ENCODE results near the gene CDHR3. TPM values are rescaled to one million over a fixed set of nuclear protein-coding genes. Genes with fewer than 3 reads are reported as not detected.

CDHR3 gene
- total and polyA plus RNA-seq, 4 experiments from 2014 or later = 1.3 to 12.1 (median 6.7) TPM

- Mint-ChIP-seq H3K4me3 (peak overlapping the region in 6 of 8 donors; percentile 5 to 77 (median 46)), H3K27ac (peak overlapping the region; percentile 85 to 99 (median 98)), H3K4me1 (peaks cover 37 to 66% (median 48%) of the 10 kb centered on the region in 4 donors), H3K27me3 (no peaks in the 10 kb centered on the region), H3K9me3 (peaks cover 0 to 3% (median 0%) of the 10 kb centered on the region in 8 donors), H3K36me3 (no peaks in the 10 kb centered on the region)
- no peak for DNase-seq
- H3K27me3 ChIP-seq (ENCODE audit: insufficient read depth, low read length) = no peaks in the 10 kb centered on the region
- intact Hi-C loops (cut with micrococcal nuclease) = loop anchor here (5.0 kb wide), 1 partner anchor 1011 kb away; the partner anchor contains the start of gene KMT2E
- CTCF ChIA-PET (ENCODE audit: partially characterized antibody) = interaction anchor here (0.7 to 8.6 kb wide), 8 partner anchors 14 to 367 kb away, joined by 3 to 109 read pairs (median 8); no protein-coding TSS in a partner anchor
- H3K4me1 ChIP-seq (ENCODE audit: insufficient read depth, low read length) = peaks cover 50% of the 10 kb centered on the region
- no peak overlapping the region for H3K4me3 ChIP-seq (ENCODE audit: low read length in 2 of 2)
- H3K27ac ChIP-seq (ENCODE audit: low read depth, low read length) = no peak overlapping the region
- H3K36me3 ChIP-seq (ENCODE audit: insufficient read depth, low read length) = no peaks in the 10 kb centered on the region
- POLR2A ChIA-PET (ENCODE audit: partially characterized antibody) = interaction anchor here (0.8 to 5.0 kb wide), 18 partner anchors 7 to 1146 kb away, joined by 3 to 30 read pairs (median 9); partner anchors contain the start of genes HBP1 and SYPL1
- no peaks in the 10 kb centered on the region for H3K9me3 ChIP-seq (ENCODE audit: control insufficient read depth in 1 of 2, low read length in 2 of 2)
These were observed 60.6 kb downstream of the CDHR3 start for GRCh38 chr7:106023369-106024322.

- POLR2A ChIA-PET (ENCODE audit: partially characterized antibody) = interaction anchor here (0.6 to 2.0 kb wide), 3 partner anchors 8 to 348 kb away, joined by 3 to 9 read pairs (median 5); no protein-coding TSS in a partner anchor
- CTCF ChIA-PET (ENCODE audit: partially characterized antibody) = interaction anchor here (1.5 to 8.6 kb wide), 7 partner anchors 9 to 369 kb away, joined by 4 to 109 read pairs (median 5); no protein-coding TSS in a partner anchor
These were observed 63.0 kb downstream of the CDHR3 start for GRCh38 chr7:106026101-106026500.

DNA sequence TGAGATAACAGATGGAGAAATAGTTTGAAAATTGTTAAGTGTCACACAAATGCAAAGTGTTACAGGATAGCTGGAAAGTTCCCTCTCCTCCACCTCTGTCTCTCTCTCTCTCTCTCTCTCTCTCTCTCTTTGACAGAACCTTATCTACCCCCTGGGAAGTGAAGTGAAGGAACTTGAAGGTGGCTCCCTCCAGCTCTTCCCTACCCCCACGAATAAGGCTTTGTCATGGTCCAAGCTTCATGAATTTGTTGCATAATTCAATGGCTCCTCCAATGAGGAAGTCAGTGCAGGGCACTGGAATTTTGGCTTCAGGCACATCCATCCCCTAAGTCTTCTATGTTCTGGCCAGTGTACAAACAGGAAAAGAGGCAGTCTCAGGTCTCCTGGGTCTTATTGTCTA is 66.4 kb downstream of the CDHR3 start:
- H3K27ac Mint-ChIP-seq = no peak overlapping the region

More at GRCh38 chr7:106026101-106026500, 63.0 kb downstream of the CDHR3 start:
- no peaks in the 10 kb centered on the region for H3K9me3 ChIP-seq (ENCODE audit: control insufficient read depth in 1 of 2, low read length in 2 of 2)
- peak overlapping the region in 1 of 7 donors; percentile 43 for H3K27ac Mint-ChIP-seq
- intact Hi-C loops (cut with micrococcal nuclease) = no loop called here
- H3K4me1 ChIP-seq (ENCODE audit: insufficient read depth, low read length) = peaks cover 31% of the 10 kb centered on the region
- no peak overlapping the region for H3K27ac ChIP-seq (ENCODE audit: low read depth, low read length)
- no peak for DNase-seq
- peaks cover 0 to 3% (median 0%) of the 10 kb centered on the region in 8 donors for H3K9me3 Mint-ChIP-seq
- no peaks in the 10 kb centered on the region for H3K36me3 Mint-ChIP-seq
- no peaks in the 10 kb centered on the region for H3K27me3 ChIP-seq (ENCODE audit: insufficient read depth, low read length)
- peaks cover 29 to 43% (median 35%) of the 10 kb centered on the region in 4 donors for H3K4me1 Mint-ChIP-seq
- no peaks in the 10 kb centered on the region for H3K27me3 Mint-ChIP-seq
- no peak overlapping the region for H3K4me3 ChIP-seq (ENCODE audit: low read length in 2 of 2)
- no peak overlapping the region for H3K4me3 Mint-ChIP-seq
- H3K36me3 ChIP-seq (ENCODE audit: insufficient read depth, low read length) = no peaks in the 10 kb centered on the region

DNA sequence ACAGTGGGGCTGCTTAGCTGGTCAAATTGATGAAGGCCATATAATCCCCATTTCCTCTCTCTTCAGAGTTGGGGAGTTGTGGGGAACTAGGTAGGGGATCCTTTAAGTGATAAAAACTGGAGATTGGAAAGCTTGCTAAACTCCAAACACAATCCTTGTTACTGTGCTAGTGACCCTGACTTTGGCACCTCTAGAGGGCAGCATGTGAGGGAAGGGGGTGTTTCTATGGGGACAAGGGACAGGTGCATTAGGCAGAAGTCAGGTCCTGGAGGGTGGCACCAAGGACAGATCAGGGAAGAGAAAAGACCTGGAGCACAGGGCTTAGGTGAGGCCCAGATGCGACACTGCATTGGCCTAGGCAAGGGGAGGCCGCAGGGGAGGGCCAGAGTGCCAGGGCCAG is 66.9 kb downstream of the CDHR3 start:
- CTCF ChIA-PET (ENCODE audit: partially characterized antibody) = interaction anchor here (1.1 to 3.5 kb wide), 8 partner anchors 10 to 269 kb away, joined by 3 to 29 read pairs (median 4); no protein-coding TSS in a partner anchor
- peaks cover 0 to 3% (median 0%) of the 10 kb centered on the region in 8 donors for H3K9me3 Mint-ChIP-seq
- DNase-seq = no peak
- Histone ChIP-seq H3K4me3 (ENCODE audit: low read length in 2 of 2) (no peak overlapping the region), H3K9me3 (ENCODE audit: control insufficient read depth in 1 of 2, low read length in 2 of 2) (no peaks in the 10 kb centered on the region), H3K27me3 (ENCODE audit: insufficient read depth, low read length) (no peaks in the 10 kb centered on the region), H3K4me1 (ENCODE audit: insufficient read depth, low read length) (no peaks in the 10 kb centered on the region), H3K27ac (ENCODE audit: low read depth, low read length) (no peak overlapping the region), H3K36me3 (ENCODE audit: insufficient read depth, low read length) (no peaks in the 10 kb centered on the region)
- intact Hi-C loops (cut with micrococcal nuclease) = no loop called here
- no peaks in the 10 kb centered on the region for H3K27me3 Mint-ChIP-seq
- peaks cover 0 to 11% (median 4%) of the 10 kb centered on the region in 4 donors for H3K4me1 Mint-ChIP-seq
- no peaks in the 10 kb centered on the region for H3K36me3 Mint-ChIP-seq
- POLR2A ChIA-PET (ENCODE audit: partially characterized antibody) = interaction anchor here (0.9 to 1.3 kb wide), 2 partner anchors 7 to 19 kb away, joined by 3 to 7 read pairs; no protein-coding TSS in a partner anchor
- H3K4me3 Mint-ChIP-seq = no peak overlapping the region
- no peak overlapping the region for H3K27ac Mint-ChIP-seq

More for the DNA sequence above, 66.4 kb downstream of the CDHR3 start:
- ChIA-PET POLR2A (ENCODE audit: partially characterized antibody) (interaction anchor here (0.9 kb wide), 1 partner anchor 18 kb away, joined by 3 read pairs; no protein-coding TSS in a partner anchor), CTCF (ENCODE audit: partially characterized antibody) (interaction anchor here (1.0 to 3.5 kb wide), 11 partner anchors 10 to 357 kb away, joined by 3 to 29 read pairs (median 4); no protein-coding TSS in a partner anchor)
- no peaks in the 10 kb centered on the region for H3K27me3 ChIP-seq (ENCODE audit: insufficient read depth, low read length)
- Mint-ChIP-seq H3K27me3 (no peaks in the 10 kb centered on the region), H3K36me3 (no peaks in the 10 kb centered on the region), H3K9me3 (peaks cover 0 to 3% (median 0%) of the 10 kb centered on the region in 8 donors), H3K4me3 (peak overlapping the region in 1 of 8 donors; percentile 59), H3K4me1 (peaks cover under 1 to 13% (median 4%) of the 10 kb centered on the region in 4 donors)
- DNase-seq = no peak
- H3K4me3 ChIP-seq (ENCODE audit: low read length in 2 of 2) = no peak overlapping the region
- H3K4me1 ChIP-seq (ENCODE audit: insufficient read depth, low read length) = no peaks in the 10 kb centered on the region
- H3K9me3 ChIP-seq (ENCODE audit: control insufficient read depth in 1 of 2, low read length in 2 of 2) = no peaks in the 10 kb centered on the region
- intact Hi-C loops (cut with micrococcal nuclease) = no loop called here
- no peak overlapping the region for H3K27ac ChIP-seq (ENCODE audit: low read depth, low read length)
- H3K36me3 ChIP-seq (ENCODE audit: insufficient read depth, low read length) = no peaks in the 10 kb centered on the region

GRCh38 chr7:106031300-106032035 is 68.4 kb downstream of the CDHR3 start:
- no peak overlapping the region for H3K4me3 Mint-ChIP-seq
- no peak for DNase-seq
- no peaks in the 10 kb centered on the region for H3K4me1 ChIP-seq (ENCODE audit: insufficient read depth, low read length)
- H3K36me3 ChIP-seq (ENCODE audit: insufficient read depth, low read length) = no peaks in the 10 kb centered on the region
- H3K4me3 ChIP-seq (ENCODE audit: low read length in 2 of 2) = no peak overlapping the region
- CTCF ChIA-PET (ENCODE audit: partially characterized antibody) = interaction anchor here (1.3 to 3.5 kb wide), 3 partner anchors 10 to 273 kb away, joined by 3 to 29 read pairs (median 4); no protein-coding TSS in a partner anchor
- no peaks in the 10 kb centered on the region for H3K27me3 Mint-ChIP-seq
- POLR2A ChIA-PET (ENCODE audit: partially characterized antibody) = interaction anchor here (1.3 kb wide), 1 partner anchor 9 kb away, joined by 7 read pairs; no protein-coding TSS in a partner anchor
- H3K27me3 ChIP-seq (ENCODE audit: insufficient read depth, low read length) = no peaks in the 10 kb centered on the region
- no peak overlapping the region for H3K27ac Mint-ChIP-seq
- intact Hi-C loops (cut with micrococcal nuclease) = no loop called here
- peaks cover 0 to 3% (median 0%) of the 10 kb centered on the region in 8 donors for H3K9me3 Mint-ChIP-seq
- no peaks in the 10 kb centered on the region for H3K36me3 Mint-ChIP-seq
- H3K9me3 ChIP-seq (ENCODE audit: control insufficient read depth in 1 of 2, low read length in 2 of 2) = no peaks in the 10 kb centered on the region
- H3K4me1 Mint-ChIP-seq = peaks cover 0 to 6% (median 3%) of the 10 kb centered on the region in 4 donors
- H3K27ac ChIP-seq (ENCODE audit: low read depth, low read length) = no peak overlapping the region

DNA sequence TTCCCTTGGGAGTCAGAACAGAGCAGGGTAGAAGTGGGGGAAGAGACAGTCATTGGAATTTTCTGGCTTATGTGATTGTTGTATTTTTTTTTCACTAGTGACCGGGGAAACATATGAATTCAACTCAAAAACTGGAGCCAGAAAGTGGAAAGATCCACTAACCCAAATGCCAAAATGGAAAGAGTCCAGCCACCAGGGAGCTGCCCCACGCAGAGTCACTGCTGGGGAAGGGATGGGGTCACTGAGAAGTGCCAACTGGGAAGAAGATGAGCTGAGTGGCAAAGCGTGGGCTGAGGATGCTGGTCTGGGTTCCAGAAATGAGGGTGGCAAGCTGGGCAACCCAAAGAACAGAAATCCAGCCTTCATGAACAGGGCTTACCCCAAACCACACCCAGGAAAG is 69.2 kb downstream of the CDHR3 start:
- Histone ChIP-seq H3K36me3 (ENCODE audit: insufficient read depth, low read length) (no peaks in the 10 kb centered on the region), H3K9me3 (ENCODE audit: control insufficient read depth in 1 of 2, low read length in 2 of 2) (no peaks in the 10 kb centered on the region), H3K4me1 (ENCODE audit: insufficient read depth, low read length) (no peaks in the 10 kb centered on the region), H3K27ac (ENCODE audit: low read depth, low read length) (no peak overlapping the region), H3K4me3 (ENCODE audit: low read length in 2 of 2) (no peak overlapping the region), H3K27me3 (ENCODE audit: insufficient read depth, low read length) (no peaks in the 10 kb centered on the region)
- no peaks in the 10 kb centered on the region for H3K36me3 Mint-ChIP-seq
- DNase-seq = no peak
- intact Hi-C loops (cut with micrococcal nuclease) = no loop called here
- no peak overlapping the region for H3K27ac Mint-ChIP-seq
- ChIA-PET POLR2A (ENCODE audit: partially characterized antibody) (no interaction called here), CTCF (ENCODE audit: partially characterized antibody) (interaction anchor here (1.5 to 2.0 kb wide), 2 partner anchors 12 kb away, joined by 3 to 4 read pairs; no protein-coding TSS in a partner anchor)
- H3K27me3 Mint-ChIP-seq = no peaks in the 10 kb centered on the region
- peaks cover 0 to 6% (median 3%) of the 10 kb centered on the region in 4 donors for H3K4me1 Mint-ChIP-seq
- peaks cover 0 to 3% (median 0%) of the 10 kb centered on the region in 8 donors for H3K9me3 Mint-ChIP-seq
- H3K4me3 Mint-ChIP-seq = no peak overlapping the region

All from CD4-positive, alpha-beta memory T cell (primary cell).